Epidermal melanocyte (primary cell): ENCODE results near the gene CDK15.
A peak's percentile ranks its signal among the peaks of the same experiment; 100 is the strongest.
"Not testable (repeated sequence)": the region's sequence is repeated elsewhere in the genome, so short reads cannot be mapped to it uniquely, and the experiment has no call there.

ENCODE experiments used
- DNase-seq: peaks from one replicate; pipeline ENCODE4 v3.0.0; 2011; ENCODE audit warnings: low spot score; ENCODE audit not compliant: insufficient read length

CDK15 gene

GRCh38 chr2:201806442-201807170, at the start of gene CDK15:
Gene CDK15, plus strand, starts transcription at chr2:201806537. Its CDS starts 128 bp downstream, at chr2:201806665.
- DNase-seq = no peak

- DNase-seq = no peak
These were observed 48.1 kb upstream of the CDK15 start for GRCh38 chr2:201758234-201758633.

DNA sequence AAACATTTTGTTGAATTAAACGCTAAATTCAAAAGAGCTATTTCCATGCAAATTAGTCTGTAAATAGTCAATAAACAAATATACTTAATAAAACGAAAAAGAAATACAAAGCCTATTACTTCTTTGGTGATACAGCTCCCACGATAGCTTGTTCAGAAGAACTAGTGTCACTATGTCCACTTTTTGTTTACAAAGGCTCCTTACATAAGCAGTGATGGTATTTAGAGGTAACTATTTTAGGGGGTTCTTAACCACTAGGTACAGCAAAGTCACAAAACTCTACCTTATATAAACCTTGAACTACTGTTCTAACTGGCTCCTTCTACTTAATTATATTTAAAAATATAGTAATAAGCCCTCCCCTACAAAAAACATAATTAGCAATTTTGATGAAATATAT, 47.5 kb upstream of the CDK15 start:
- no peak for DNase-seq

GRCh38 chr2:201759567-201759966, 46.8 kb upstream of the CDK15 start:
- no peak for DNase-seq

- DNase-seq = no peak
These were observed 45.2 kb upstream of the CDK15 start for GRCh38 chr2:201761101-201761500.

GRCh38 chr2:201764469-201764868, 41.9 kb upstream of the CDK15 start:
- DNase-seq = not testable (repeated sequence)

DNA sequence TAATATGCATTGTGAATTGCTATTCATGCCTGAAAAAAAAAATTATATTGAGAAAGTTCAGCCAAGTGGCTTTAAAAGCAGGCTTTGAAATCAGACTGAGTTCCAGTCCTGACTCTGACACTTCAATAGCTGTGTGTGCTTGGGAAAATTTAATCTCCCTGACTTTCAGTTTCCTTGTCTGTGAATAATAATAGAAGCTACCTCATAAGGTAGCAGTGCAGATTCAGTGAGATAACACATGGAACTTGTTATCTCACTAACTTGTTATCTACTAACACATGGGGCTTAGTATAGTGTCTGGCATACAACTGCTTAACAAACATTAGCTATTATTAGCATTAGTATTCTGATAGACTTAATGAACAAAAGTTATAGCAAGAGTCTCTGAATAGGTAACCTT, 40.5 kb upstream of the CDK15 start:
- no peak for DNase-seq

DNA sequence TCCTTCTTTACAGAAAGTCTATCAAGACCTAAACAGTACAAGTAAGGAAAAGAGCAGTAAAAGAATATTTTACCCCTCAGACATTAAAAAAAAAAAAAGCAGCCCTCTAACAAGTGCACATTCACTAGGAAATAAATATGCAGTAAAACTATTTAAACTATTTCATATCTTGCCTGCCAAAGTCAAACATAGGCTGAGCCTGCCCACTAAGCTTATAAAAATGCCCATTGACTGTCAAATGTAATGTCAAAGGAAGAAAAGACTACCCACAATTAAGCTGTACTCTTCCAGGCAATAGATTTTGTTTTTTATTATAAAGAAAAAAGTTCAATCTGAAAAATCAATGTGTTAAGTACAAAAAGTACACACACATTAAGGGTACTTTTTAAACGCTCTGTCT, 37.4 kb upstream of the CDK15 start:
- DNase-seq = no peak

GRCh38 chr2:201769666-201770373, 36.5 kb upstream of the CDK15 start:
- DNase-seq = no peak

GRCh38 chr2:201773990-201774389, 32.3 kb upstream of the CDK15 start:
- no peak for DNase-seq

DNA sequence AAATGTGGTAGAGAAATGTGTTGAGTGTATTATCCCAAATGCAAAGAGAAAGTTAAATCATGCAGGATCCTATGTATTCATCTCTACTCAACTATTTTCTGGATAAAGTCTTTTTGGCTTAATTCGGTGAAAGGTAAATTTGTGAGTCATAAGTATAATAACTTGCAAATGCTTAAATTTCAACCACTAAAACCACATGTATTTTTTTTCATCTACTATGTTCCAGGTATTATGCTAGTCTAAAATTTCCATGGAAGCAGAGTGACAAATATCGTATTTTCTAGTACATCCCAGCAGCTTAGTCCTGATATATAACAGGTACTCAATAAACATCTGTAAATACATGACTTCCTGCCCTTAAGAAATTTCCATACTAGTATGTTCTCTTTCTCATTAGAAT, 31.8 kb upstream of the CDK15 start:
- no peak for DNase-seq

DNA sequence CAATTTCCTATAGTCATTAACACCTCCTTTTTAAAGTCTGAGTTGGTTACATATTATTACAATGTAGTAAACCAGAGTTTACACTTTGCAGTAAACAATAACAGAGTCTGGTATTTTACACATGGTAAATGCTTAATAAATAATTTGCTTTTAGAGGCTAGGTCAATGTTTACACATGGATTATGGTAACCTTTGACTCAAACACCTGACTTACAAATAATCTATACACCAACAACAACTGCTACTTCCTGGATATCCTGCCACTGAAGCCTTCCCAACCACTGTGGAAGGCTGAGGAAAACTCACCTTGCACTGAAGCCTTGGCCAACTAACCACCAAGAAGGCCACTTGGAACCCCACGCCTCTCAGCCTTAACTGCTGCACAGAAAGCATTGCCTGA, 31.0 kb upstream of the CDK15 start:
- no peak for DNase-seq

GRCh38 chr2:201777043-201777442, 29.3 kb upstream of the CDK15 start:
- DNase-seq = no peak

DNA sequence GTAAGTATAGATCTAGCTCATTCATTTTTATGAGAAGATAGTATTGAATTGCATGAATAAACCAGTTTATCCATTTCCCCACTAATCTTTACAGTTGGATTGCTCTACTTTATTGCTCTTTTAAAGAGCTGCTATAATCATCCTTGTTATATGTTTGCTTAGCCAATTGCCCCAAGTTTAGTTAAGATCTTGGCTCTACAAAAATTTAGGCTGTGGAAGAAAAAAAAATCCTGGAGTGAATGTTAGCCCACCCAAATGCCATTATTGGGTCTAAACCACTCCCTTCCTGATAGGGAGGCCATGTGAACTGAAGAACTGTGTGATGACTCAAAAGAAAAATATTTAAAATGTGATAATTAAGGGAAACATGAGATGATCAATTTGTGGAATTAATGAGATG, 28.5 kb upstream of the CDK15 start:
- DNase-seq = no peak

GRCh38 chr2:201779901-201780673, 26.2 kb upstream of the CDK15 start:
- no peak for DNase-seq

DNA sequence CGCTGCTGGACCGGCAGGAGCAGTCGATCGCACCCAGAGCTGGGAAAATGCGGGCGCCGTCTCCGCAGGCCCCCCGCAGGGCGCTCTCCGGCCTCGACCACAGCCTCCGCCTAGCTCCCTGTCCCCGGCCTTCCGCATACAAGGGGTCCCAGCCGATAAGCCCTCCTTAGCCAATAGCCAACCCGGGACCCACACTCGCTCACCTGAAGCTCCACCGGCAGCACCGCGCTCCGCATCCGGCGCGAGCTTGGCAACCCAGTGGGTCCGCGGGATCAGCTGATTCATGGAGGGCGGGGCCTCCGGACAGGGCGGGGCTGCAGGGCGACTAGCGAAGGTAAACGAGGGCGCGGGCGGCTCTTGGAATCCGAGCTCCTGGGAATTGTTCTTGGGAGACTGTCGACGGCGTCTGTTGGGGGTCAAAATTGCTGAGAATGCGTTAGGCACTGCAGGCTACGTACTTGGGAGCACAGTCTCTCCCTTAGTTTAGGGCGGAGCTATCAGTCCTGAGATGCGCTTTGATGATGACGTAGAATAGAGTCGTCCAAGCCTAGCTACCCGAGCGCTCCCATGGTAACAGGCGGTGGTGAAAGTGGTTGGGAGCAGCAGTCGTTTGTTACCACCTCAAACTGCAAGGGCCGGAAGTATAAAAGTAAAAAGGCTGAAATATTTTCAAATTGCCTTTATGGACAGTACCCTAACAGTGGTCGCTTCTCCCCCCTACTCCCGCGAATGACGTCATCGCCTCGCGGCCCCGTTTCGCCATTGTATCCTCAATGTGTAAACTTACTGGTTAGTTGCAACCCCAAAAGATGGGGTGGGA, 25.5 kb upstream of the CDK15 start, which contains the start of gene ALS2:
TSS of gene ALS2 (minus strand) at position 260 of the 820 bp plus-strand sequence. CDS start 12,048 bp downstream, outside the sequence.
- peak; percentile 97 for DNase-seq

GRCh38 chr2:201781557-201782051, 24.7 kb upstream of the CDK15 start:
- DNase-seq = no peak

DNA sequence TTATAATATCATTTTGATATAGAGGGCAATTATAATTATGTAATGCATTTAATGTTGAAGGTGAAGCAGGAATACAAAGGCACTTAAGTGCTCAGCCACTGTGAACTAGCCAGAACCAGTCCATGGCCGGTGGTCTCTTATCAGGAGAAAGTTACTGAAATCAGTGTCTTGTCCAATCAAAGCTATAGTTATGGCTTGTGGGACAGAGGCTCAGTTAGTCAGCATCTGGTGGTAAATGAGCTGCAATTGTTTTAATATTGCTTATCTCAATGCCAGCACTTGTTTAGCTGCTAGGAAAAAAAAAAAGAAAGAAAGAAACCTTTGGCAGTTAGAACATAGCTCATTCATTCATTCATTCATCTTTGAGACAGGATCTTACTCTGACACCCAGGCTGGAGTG, 21.8 kb upstream of the CDK15 start:
- no peak for DNase-seq

DNA sequence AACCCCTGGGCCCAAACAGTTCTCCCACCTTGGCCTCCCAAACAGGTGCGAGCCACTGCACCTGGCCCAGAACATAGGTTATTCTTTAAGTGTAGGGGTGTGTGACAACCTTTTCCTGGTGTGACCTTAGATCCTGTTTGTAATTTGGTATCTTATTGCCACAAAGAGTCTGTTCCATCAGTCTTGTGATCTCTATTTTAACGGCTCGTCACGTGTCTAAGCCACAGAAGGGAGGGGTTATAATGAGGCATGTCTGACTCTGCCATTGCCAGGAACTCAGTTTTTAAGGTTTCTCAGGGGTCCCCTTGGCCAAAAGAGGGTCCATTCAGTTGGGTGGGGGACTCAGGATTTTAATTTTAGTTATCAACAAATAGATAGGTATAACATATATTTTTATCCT, 21.2 kb upstream of the CDK15 start:
- DNase-seq = no peak

DNA sequence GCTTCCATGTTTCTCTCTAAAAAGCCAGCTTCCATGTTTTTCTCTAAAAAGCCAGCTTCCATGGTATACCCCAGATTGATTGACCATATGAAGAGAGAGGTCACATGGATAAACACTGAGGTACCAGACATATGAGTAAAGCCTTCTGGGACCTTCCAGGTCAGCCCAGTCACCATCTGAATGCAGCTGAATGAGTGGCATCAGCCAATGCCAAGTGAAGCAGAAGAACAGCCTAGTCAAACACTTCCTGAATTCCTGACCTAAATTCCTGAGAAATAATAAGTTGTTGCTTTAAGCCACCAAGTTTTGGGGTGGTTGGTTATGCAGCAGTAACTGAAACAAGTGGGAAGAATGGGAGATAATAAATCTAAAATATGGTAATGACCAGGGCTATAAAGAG, 19.9 kb upstream of the CDK15 start:
- no peak for DNase-seq

GRCh38 chr2:201788371-201788770, 18.0 kb upstream of the CDK15 start:
- DNase-seq = no peak
